ENCODE results near the gene AP3B2.
"Not testable (repeated sequence)": the region's sequence is repeated elsewhere in the genome, so short reads cannot be mapped to it uniquely, and the experiment has no call there.

AP3B2 gene

GRCh38 chr15:82649226-82649999 lies 60.3 kb downstream of the AP3B2 start:
- TF ChIP-seq, protein P1, sequence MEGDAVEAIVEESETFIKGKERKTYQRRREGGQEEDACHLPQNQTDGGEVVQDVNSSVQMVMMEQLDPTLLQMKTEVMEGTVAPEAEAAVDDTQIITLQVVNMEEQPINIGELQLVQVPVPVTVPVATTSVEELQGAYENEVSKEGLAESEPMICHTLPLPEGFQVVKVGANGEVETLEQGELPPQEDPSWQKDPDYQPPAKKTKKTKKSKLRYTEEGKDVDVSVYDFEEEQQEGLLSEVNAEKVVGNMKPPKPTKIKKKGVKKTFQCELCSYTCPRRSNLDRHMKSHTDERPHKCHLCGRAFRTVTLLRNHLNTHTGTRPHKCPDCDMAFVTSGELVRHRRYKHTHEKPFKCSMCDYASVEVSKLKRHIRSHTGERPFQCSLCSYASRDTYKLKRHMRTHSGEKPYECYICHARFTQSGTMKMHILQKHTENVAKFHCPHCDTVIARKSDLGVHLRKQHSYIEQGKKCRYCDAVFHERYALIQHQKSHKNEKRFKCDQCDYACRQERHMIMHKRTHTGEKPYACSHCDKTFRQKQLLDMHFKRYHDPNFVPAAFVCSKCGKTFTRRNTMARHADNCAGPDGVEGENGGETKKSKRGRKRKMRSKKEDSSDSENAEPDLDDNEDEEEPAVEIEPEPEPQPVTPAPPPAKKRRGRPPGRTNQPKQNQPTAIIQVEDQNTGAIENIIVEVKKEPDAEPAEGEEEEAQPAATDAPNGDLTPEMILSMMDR (IDR thresholded peaks at IDR 0.05; ENCODE audit: low read depth, low read length) = no peak
- TF ChIP-seq MAX (IDR thresholded peaks at IDR 0.05; ENCODE audit: low read depth, low read length) (no peak), MYC (IDR thresholded peaks at IDR 0.05; ENCODE audit: low read depth, low read length) (no peak), POLR2A (IDR thresholded peaks at IDR 0.05; ENCODE audit: extremely low read depth, insufficient read length) (no peak)
- no peak for DNase-seq (ENCODE audit: low read depth)
- H3K4me3 ChIP-seq (ENCODE audit: low read depth, low read length) = no peak overlapping the region

- TF ChIP-seq MYC (IDR thresholded peaks at IDR 0.05; ENCODE audit: low read depth, low read length) (no peak), POLR2A (IDR thresholded peaks at IDR 0.05; ENCODE audit: extremely low read depth, insufficient read length) (no peak), MAX (IDR thresholded peaks at IDR 0.05; ENCODE audit: low read depth, low read length) (no peak)
- TF ChIP-seq, protein P1 (IDR thresholded peaks at IDR 0.05; ENCODE audit: low read depth, low read length) = no peak
- DNase-seq (ENCODE audit: low read depth) = no peak
- no peak overlapping the region for H3K4me3 ChIP-seq (ENCODE audit: low read depth, low read length)
Observed at GRCh38 chr15:82648257-82649103, 61.2 kb downstream of the AP3B2 start.

DNA sequence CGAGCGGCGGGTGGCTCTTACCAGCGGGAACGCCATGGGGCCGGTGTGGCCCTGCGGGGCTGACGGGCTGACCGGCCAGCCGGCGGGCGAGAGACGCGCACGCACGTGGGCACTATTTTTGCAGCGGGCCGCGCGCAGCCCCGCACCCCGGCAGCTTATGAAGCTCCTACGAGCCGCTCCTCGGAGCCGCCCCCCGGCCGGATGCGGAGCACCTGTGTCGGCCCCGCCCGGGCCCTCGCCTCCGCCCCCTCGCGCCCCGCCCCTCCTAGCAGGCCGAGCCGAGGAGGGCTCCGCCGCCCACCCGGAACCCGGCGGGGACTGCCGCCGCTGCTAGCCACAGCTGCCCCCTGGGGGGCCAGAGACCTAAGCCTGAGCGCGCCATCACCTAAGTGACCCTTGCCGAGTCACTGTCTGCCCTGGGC lies 61.8 kb downstream of the AP3B2 start:
- no peak overlapping the region for H3K4me3 ChIP-seq (ENCODE audit: low read depth, low read length)
- TF ChIP-seq POLR2A (IDR thresholded peaks at IDR 0.05; ENCODE audit: extremely low read depth, insufficient read length) (no peak), MAX (IDR thresholded peaks at IDR 0.05; ENCODE audit: low read depth, low read length) (no peak)
- DNase-seq (ENCODE audit: low read depth) = no peak

DNA sequence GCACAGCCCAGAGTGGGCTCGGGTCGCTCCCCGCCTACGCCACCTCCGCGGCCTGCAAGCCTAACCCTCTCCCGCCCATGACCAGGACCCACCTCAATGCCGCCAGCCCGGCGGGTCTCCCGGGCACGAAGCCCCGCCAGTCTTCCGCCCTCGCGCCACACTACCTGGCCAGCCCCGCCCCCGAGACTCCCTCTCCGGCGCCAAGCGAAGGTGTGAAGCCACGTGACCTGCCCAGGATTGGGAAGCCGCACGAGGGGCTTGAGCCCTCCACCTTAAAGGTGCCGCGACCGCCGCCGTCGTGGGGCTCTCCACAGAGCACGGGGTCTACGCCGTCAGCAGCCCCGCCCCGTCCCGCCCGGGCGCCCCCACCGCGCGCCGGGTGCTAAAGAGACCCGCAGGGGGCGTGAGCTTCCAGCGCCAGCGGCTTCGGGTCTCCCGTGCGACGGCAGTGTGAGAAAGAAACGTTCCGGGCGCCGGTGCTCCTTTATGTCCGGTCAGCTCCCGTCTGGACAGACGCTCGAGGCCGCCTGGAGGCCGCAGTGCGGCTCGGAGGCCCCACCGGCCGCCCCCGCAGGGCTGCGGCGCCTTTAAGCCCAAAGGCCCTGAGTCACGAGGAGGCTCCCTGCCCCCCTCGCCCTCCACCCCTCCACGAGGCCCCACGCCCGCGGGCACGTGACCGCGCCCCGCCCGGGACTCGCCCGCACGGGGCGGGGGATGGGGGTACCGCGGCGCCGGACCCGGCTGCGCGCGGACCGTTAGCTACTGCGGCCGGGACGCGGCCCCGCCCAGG lies 62.4 kb downstream of the AP3B2 start, which contains the start of gene CPEB1:
TSS of gene CPEB1 (minus strand) at position 319 of the 790 bp plus-strand sequence. CDS start 18,904 bp downstream, outside the sequence.
- no peak for DNase-seq (ENCODE audit: low read depth)
- no peak within 1 kb of the TSS for H3K4me3 ChIP-seq (ENCODE audit: low read depth, low read length)
- TF ChIP-seq, protein P1 (IDR thresholded peaks at IDR 0.05; ENCODE audit: low read depth, low read length) = no peak
- no peak for TF ChIP-seq MYC (IDR thresholded peaks at IDR 0.05; ENCODE audit: low read depth, low read length)
- no peak for TF ChIP-seq POLR2A (IDR thresholded peaks at IDR 0.05; ENCODE audit: extremely low read depth, insufficient read length)
- no peak for TF ChIP-seq MAX (IDR thresholded peaks at IDR 0.05; ENCODE audit: low read depth, low read length)

GRCh38 chr15:82646250-82647044 lies 63.2 kb downstream of the AP3B2 start:
- no peak overlapping the region for H3K4me3 ChIP-seq (ENCODE audit: low read depth, low read length)
- TF ChIP-seq MYC (IDR thresholded peaks at IDR 0.05; ENCODE audit: low read depth, low read length) (no peak), POLR2A (IDR thresholded peaks at IDR 0.05; ENCODE audit: extremely low read depth, insufficient read length) (no peak), MAX (IDR thresholded peaks at IDR 0.05; ENCODE audit: low read depth, low read length) (no peak)
- TF ChIP-seq, protein P1 (IDR thresholded peaks at IDR 0.05; ENCODE audit: low read depth, low read length) = no peak

GRCh38 chr15:82644967-82645852 lies 64.5 kb downstream of the AP3B2 start:
- not testable (repeated sequence) for H3K4me3 ChIP-seq (ENCODE audit: low read depth, low read length); DNase-seq (ENCODE audit: low read depth)

More at GRCh38 chr15:82646250-82647044, 63.2 kb downstream of the AP3B2 start:
- no peak for DNase-seq (ENCODE audit: low read depth)
